ENCODE results near the gene ENTPD2.

ENTPD2 gene

DNA sequence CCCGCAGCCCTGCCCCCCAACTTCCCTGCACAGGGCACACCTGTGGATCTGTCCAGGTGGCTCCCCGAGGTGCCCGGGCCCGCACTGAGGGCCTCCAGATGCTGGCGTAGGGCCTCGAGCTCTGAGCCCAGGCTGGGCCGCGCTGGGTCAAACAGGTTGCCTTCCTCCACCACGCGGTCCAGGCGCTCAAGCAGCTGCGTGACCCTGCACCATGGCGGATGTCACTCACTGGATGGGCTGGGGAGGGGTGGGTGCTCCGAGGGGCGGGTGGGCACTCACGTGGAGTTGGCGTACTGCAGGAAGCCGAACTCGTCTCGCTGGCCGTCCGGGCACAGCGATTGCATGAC lies 31.2 kb downstream of the ENTPD2 start:
- no peak overlapping the region for H3K4me3 ChIP-seq (ENCODE audit: low read length)
- DNase-seq (ENCODE audit: low read depth, low spot score) = no peak

DNA sequence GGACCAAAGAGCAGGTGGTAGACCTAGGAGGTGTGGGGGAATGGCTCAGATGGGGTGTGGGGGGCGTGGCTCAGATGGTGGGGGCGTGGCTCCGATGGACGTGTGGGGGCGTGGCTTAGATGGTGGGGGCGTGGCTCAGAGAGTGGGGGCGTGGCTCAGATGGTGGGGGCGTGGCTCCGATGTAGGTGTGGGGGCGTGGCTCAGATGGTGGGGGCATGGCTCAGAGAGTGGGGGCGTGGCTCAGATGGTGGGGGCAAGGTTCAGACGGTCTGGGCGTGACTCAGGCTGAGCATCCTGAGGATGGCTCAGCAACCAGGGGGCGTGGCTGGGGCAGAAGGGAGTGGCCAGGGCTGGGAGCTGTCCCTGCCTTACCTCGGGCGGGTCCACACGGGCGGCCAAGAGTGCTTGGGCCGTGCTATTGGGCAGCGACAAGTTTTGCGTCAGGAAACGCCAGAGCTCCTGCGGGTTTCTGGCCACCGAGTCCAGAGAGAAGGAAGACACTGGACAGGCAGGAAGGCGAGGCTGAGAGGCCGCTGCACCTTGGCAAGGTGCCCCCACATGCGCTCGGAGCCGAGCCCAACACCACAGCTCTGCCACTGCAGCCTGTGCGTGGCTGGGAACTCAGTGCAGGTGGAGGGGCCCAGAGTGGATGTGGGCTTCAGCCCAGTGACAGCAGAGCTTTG lies 31.7 kb downstream of the ENTPD2 start:
- DNase-seq (ENCODE audit: low read depth, low spot score) = peak; percentile 66

DNA sequence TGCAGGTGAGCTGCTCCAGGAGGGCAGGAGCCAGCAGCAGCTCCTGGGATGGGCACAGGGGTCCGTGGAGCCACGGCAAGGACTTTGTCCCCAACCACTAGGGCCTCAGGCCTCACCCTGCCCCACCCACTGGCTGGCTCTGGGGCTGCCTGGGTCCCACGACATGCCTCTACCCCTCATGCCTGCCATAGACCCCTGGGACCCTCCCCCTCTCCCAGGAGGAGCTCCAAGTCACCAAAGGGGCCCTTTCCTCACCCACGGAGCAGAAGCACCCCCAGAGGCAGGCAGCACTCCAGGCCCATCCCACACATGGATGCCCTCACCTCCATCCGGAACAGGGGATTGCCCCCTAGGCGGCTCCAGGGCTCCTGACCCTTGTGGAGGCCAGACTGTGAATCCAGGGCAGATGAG lies 32.3 kb downstream of the ENTPD2 start:
- H3K4me3 ChIP-seq (ENCODE audit: low read length) = no peak overlapping the region
- no peak for DNase-seq (ENCODE audit: low read depth, low spot score)

More for the DNA sequence above, 31.7 kb downstream of the ENTPD2 start:
- no peak overlapping the region for H3K4me3 ChIP-seq (ENCODE audit: low read length)

DNA sequence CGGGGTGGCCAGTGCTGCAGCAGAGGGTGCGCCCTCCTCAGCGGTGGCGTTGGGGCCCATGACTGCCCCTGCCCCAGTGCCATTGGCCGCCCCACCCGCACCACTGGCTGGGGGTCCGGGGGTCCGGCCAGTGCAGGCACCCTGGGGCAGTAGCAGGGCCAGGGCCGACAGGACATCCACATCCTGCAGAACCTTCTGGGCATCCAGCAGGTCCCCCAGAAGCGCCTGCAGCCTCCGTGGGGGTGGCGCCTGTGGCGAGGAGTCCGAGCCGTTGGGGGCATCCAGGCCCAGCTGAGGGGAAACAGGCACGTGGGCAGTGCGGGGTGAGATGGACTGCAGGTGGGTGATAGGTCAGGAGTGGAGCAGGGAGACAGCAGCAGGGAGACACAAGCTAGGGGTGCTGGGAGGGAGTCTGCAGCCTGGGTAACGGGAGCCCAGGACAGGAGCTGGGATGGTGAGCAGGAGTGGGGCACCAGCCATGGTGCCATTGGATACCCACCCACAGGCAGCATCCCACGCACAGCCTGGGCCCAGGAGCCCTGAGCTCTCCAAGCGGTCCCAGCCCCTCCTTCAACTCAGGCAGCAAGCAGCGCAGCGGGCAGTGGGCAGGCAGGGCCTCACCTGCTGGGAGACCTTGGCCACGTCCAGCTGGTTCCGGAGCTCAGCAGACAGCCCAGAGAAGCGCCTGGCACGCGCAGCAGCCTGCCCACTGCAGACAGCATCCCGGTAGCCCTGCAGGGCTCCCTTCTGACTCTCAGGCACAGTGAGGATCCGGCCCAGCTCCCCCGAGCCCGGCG lies 32.9 kb downstream of the ENTPD2 start:
- no peak for DNase-seq (ENCODE audit: low read depth, low spot score)
- no peak overlapping the region for H3K4me3 ChIP-seq (ENCODE audit: low read length)

DNA sequence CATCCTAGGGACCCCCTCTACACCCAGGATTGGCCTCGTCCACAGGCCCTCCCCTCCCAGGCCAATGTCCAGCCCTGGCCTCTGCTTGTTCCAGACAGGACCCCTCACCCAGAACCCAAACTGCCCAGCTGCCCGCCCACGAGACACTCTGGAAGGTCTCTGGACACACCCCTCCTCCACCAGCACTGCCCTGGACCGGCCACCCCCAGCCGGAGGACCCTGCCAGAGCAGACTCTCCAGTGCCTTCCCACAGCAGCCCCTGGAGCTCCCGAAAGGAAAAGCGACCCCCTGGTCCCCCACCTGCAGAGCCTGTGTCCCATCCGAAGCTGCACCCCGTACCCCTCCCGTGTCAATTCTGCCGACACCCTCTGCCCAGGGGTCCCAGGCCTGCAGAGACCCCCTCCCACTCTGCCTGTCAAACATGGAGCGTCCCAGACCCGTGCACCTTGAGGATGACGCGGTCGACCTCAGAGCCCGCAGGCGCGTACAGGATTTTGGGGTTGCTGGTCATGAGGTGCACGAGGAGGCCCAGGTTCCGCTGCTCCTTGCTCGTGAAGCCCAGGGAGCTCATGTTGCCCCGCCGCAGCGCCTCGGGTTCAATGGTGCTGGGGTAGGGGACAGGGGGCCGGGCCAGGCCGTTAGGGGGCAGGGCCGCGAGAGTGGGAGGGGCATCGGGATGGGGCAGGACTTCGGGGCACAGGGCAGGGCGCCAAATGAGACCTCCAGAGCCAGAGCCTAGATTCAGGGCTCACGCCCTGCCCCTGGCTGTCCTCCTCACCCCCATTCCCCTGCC lies 33.8 kb downstream of the ENTPD2 start:
- no peak overlapping the region for H3K4me3 ChIP-seq (ENCODE audit: low read length)
- DNase-seq (ENCODE audit: low read depth, low spot score) = no peak

DNA sequence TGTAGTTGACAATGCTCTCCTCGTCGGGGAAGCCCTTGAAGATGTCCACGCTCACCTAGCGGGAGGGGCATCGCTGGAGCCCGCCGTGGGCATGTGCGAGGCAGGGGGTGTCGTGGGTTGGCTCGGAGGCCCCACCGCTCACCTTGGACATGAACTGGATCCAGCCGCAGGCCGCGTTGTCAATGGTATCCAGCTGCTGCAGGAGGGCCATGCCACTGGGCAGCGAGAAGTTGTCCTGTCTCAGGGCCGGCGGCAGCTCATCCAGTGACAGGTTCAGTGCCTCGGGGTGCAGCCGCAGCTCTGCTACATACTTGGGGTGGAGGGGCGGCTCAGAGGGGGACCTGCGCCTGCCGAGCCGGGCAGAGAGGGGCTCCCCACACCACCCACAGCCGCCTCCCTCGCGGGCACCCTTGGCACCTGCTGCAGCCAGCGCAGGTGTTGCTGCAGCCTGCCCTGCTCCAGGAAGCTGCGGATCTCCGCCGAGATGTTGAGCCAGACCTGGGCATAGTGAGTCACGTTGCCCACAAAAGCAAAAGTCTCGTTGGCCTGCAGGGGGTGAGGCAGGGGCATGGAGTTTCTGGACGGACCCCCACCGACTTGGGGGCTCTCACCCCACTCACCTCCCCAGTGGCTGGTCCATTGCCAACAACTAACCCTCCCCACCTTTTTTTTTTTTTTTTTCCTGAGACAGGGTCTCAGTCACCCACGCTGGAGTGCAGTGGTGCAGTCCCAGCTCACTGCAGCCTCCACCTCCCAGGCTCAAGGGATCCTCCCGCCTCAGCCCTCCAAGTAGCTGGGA lies 34.9 kb downstream of the ENTPD2 start:
- DNase-seq (ENCODE audit: low read depth, low spot score) = no peak
- no peak overlapping the region for H3K4me3 ChIP-seq (ENCODE audit: low read length)

DNA sequence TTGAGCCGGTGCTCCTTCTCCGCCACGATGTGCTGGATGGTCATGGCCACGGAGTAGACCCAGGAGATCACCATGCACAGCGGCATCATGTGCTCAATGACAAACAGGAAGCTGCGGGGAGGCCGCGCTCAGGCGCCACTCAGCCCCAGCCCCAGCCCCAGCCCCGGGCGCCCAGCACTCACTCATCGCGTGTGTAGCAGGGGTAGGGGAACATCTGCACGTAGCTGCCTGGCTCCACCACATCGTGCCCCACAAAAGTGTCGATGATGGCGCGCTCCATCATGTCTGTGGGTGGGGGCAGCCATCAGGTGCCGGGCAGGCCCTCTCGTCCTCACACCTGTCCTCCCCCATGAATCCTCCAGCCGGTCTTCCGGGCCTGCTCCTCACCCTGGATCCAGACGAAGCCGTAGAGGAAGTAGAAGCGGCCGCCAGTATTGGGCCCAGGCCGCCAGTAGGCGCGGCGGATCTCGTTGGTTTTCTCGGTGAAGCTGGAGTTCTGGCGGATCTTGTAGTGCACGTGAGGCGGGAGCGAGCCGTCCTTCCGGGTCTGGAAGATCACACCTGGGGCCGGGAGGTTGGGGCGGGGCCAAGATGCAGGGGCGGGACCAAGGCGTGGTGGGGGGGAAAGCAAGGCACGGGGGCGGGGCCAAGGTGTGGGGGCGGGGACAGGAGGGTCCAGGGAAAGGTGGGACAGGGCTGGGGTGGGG lies 35.9 kb downstream of the ENTPD2 start:
- no peak for DNase-seq (ENCODE audit: low read depth, low spot score)
- no peak overlapping the region for H3K4me3 ChIP-seq (ENCODE audit: low read length)

DNA sequence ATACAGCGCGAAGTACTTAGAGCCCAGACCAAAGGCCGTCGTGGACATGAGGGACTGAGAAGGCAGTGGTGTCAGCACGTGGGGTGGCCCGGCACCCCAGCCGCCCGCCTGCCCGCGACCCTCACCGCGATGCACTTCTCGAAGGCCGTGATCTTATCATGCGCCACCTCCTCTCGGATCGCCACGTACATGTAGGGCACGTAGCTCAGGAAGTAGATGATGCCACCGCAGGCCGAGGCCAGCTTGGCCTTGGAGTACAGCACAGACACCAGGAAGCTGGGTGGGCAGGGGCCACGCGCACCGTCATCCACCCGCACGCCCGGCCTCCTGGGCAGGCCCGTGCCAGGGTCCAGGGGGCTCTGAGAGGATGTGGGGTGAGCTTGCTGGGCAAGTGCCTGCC lies 36.8 kb downstream of the ENTPD2 start:
- no peak overlapping the region for H3K4me3 ChIP-seq (ENCODE audit: low read length)
- no peak for DNase-seq (ENCODE audit: low read depth, low spot score)

DNA sequence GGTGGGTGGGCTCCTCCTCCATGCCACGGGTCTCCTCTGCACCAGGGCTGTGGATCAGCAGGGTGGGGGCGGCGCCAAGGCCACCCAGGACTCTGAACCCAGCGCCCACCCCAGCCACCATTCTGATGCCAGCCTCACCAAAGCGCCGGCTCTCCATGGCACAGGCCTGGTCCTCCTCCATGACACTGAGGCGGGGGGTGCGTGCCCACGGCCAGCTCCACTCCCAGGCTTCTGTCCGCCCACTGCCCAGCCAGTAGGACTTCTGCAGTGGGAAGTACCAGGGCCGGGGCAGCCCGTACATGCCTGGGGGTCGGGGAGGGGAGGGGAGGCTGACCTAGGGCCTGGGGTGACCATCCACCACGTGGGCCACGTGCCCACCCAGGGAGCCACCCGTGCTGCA lies 37.4 kb downstream of the ENTPD2 start:
- H3K4me3 ChIP-seq (ENCODE audit: low read length) = no peak overlapping the region
- DNase-seq (ENCODE audit: low read depth, low spot score) = no peak

DNA sequence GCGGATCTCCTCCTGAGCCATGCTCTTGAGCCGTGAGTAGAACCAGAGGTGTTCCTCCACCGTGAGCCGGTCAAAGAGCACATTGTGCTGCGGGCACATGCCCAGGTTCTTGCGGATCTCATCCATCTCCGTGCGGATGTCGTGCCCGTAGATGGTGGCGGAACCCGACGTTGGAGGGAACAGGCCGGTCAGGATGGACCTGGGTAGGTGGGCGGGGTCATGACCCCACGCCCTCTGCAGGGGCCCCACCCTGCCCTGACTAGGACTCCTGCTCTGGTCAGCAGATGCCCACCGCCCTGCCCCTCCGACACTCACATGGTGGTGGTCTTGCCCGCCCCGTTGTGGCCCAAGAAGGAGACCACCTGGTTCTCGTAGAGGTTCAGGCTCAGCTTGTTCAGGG lies 37.9 kb downstream of the ENTPD2 start:
- DNase-seq (ENCODE audit: low read depth, low spot score) = no peak
- H3K4me3 ChIP-seq (ENCODE audit: low read length) = no peak overlapping the region

DNA sequence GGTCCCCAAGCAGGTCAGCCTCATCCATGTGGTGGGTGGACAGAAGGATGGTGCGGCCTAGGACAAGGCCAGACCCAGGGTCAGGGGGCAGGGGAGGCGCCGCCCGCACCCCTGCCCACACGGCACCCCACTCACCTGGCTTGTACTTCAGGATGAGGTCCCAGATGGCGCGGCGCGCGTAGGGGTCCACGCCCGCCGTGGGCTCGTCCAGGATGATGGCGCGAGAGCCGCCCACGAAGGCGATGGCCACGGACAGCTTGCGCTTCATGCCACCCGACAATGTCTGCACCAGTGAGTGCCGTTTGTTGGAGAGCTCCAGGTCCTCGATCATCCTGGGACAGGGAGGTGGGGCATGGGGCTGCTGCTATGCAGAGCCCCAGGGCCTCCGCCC lies 38.3 kb downstream of the ENTPD2 start:
- no peak overlapping the region for H3K4me3 ChIP-seq (ENCODE audit: low read length)
- no peak for DNase-seq (ENCODE audit: low read depth, low spot score)

DNA sequence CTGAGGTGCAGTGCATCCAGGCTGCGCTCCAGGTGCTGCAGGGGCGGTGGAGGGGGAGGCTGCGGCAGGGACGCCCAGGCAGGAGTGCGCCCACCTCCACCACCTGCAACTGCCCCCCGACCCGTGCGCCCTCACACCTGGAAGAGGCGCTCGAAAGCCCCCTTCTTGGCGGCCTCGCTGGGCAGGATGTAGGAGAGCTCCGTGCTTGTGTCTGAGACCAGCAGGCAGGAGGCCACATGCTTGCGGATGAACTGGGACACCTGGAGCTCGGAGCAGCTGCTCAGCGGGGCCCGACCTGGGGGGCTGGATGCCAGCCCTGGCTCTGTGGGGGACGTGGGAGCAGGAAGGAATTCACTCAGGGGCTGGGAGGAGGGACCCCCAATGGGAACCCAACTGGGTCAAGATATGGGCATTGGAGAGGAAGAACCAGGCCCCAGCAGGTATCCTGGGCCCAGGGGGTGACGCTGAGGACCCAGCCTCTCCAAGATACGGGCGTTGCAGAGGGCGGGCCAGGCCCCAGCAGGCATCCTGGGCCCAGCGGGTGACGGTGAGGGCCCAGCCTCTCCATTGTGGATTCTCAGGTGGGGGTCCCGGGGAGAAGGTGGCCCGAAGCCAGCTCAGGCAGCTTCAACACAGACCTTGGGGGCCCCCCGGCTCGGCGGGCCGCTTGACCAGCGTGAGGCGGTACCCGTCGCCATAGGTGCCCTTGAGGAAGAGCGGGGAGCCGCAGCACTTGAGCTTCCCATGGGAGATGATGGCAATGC lies 38.9 kb downstream of the ENTPD2 start:
- H3K4me3 ChIP-seq (ENCODE audit: low read length) = no peak overlapping the region
- DNase-seq (ENCODE audit: low read depth, low spot score) = no peak

DNA sequence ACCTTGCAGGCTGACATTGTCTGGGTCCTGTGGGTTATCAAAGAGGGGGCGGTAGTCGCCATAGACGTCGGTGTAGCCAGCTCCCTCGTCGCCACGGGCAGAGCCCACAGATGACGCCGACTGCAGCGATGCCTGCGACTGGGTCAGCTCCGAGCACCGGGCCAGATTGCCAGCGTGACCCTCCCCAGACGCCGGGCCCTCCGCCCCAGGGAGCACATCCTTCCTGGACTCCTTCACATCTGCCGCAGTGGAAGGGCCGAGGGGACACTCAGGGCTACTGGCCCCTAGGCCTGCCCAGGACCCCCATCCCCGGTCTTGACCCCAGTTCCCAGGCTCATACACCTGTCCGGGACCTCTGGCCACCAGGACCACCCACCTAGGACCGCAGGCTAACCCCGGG lies 39.7 kb downstream of the ENTPD2 start:
- DNase-seq (ENCODE audit: low read depth, low spot score) = no peak
- H3K4me3 ChIP-seq (ENCODE audit: low read length) = no peak overlapping the region

DNA sequence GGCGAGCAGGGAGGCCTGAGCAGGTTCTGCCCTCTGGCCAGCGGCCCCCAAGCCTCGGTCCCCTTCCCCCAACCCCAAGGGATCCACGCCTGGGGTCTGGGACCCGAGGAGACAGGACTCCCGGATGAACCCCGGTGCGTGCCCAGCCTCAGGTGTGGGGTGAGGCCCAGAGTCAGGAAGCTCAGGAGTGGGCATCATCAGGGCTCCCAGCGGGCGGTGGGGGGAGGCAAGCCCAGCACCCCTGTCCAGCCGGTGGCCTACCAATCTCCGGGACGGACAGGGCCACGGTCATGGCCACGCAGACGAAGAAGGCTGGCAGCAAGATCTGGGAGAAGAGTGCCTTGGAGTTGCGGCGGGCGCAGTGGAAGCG lies 40.3 kb downstream of the ENTPD2 start:
- H3K4me3 ChIP-seq (ENCODE audit: low read length) = no peak overlapping the region

DNA sequence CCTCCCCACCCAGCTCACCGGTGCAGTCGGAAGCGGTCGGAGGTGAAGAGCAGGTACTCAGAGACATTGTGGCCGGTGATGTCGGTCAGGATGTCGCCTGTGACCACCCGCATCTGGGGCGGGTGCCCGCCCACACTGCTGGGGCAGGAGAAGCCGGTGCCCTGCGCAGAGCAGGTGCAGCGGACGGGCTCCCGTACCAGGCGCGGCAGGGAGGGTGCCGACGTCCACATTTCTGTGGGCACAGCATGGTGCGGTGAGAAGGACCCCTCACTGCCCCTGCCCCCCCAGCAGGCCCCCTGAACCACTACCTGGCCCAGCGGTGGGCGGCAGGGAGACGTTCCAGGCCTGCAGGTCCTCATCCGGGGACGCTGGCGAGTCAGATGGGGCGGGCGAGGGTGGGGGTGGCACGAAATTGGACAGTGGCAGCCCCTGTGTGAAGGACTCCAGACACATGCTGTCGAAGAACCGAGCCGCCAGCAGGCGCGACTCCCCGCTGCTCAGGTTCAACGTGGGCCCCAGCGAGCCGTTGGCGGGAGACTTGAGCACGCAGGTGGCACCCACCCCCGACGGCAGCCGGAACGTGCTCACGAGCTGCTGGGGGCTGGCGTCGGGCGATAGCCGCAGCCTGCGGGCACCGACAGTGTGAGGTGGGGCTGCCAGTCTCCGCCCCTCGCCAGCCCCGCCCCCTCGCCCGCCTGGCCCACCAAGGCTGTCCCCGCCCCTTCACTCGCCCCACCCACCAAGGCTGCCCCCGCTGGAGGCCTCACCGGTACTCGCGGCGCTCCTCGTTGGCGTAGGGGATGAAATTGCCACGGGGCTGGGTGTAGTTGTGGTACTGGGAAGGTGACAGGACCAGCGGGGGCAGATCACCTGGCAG lies 40.9 kb downstream of the ENTPD2 start:
- no peak for DNase-seq (ENCODE audit: low read depth, low spot score)
- no peak overlapping the region for H3K4me3 ChIP-seq (ENCODE audit: low read length)

More for the DNA sequence above, 40.3 kb downstream of the ENTPD2 start:
- no peak for DNase-seq (ENCODE audit: low read depth, low spot score)

DNA sequence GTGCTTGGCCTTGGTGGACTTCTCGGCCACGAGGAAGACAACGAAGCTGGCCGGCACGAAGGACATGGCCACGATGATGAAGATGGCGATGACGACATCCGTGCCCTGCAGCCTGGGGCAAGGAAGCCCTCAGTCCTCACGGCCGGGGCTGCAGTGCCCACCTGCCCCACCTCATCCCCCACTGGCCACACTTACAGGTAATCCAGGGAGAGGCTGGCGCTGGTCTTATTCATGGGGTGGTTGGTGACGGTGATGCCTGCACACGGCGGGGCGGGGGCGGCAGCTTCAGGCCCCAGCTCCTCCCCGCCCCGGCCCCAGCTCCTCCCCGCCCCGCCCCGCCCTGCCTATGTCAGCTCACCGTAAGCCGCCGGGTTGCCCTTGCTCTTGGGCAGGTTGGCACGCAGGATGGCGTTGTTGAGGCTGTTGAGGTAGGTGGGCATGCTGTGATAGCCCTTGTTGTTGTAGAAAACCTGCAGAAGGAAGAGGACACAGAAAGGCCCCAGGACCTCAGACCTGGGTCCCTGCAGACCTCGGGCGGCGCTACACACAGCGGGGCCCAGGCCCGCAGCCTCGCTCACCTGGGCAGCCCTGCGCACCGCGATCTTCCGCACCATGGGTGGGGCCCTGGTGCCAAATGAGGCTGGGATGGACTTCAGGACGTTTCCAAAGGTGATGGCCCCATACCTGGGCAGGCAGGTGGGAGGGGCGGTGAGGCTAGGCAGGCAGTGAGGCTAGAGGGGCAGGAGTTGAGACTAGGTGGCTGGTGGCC lies 41.8 kb downstream of the ENTPD2 start:
- no peak overlapping the region for H3K4me3 ChIP-seq (ENCODE audit: low read length)
- no peak for DNase-seq (ENCODE audit: low read depth, low spot score)

DNA sequence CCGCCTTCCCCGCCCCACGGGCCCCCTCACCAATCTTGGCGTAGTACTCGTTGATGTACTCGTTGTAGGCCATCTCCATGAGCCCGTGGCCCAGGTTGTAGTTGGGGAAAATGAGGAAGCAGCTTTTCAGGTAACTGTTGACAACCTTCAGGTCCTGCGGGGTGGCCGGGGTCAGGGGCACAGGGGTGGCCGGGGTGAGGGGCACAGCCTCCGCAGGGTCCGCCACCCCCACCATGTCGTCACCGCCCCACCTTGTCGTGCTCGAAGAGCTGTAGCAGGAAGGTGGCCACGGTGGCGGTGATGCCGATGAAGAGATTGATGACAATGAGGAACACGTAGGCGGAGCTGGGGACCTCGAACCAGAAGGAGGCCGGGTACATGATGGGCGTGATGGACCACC lies 42.7 kb downstream of the ENTPD2 start:
- no peak overlapping the region for H3K4me3 ChIP-seq (ENCODE audit: low read length)
- DNase-seq (ENCODE audit: low read depth, low spot score) = no peak
